SK-N-MC (cell line): ENCODE measurements around the gene OSBPL5.

Experiments used
- DNase-seq: peaks from one replicate; pipeline ENCODE4 v3.0.0-alpha.2; 2011; ENCODE audit warnings: low read depth, low spot score
- H3K27ac ChIP-seq: fragments of 200-600 bp; sonication (generic); 2 replicates; pipeline ENCODE4 v1.5.1; 2016; ENCODE audit warnings: mixed run types
- H3K36me3 ChIP-seq: fragments of 200-600 bp; sonication (generic); 2 replicates; pipeline ENCODE4 v1.6.1; 2017; ENCODE audit warnings: antibody characterized with exemption, low read length, mixed read lengths; ENCODE audit not compliant: insufficient read depth
- H3K4me3 ChIP-seq: fragments of 200-600 bp; sonication (generic); 2 replicates; pipeline ENCODE4 v1.5.1; 2016
- H3K9ac ChIP-seq: fragments of 200-600 bp; sonication (generic); 2 replicates; pipeline ENCODE4 v1.8.0; 2017; ENCODE audit warnings: mixed run types, mixed read lengths; ENCODE audit not compliant: insufficient read length
- H3K9me3 ChIP-seq: fragments of 200-600 bp; sonication (generic); 2 replicates; pipeline ENCODE4 v1.6.1; 2017; ENCODE audit warnings: low read depth, mild to moderate bottlenecking, antibody characterized with exemption, low read length, moderate library complexity, mixed read lengths
- EZH2 ChIP-seq: fragments of 200-600 bp; sonication (generic); IDR thresholded peaks from one replicate; pipeline ENCODE4 v1.6.1; 2017; ENCODE audit warnings: antibody characterized with exemption
- FOXP2 ChIP-seq: optimal IDR thresholded peaks from 2 replicates; pipeline ENCODE3; 2011; ENCODE audit warnings: mild to moderate bottlenecking, moderate library complexity; ENCODE audit not compliant: insufficient read depth; ENCODE audit errors: extremely low read length, control extremely low read depth
- POLR2AphosphoS5 ChIP-seq: IDR thresholded peaks from 2 replicates; pipeline ENCODE4 v1.6.1; 2012; ENCODE audit warnings: mild to moderate bottlenecking, low read depth, low read length, borderline replicate concordance

Gene OSBPL5

DNA sequence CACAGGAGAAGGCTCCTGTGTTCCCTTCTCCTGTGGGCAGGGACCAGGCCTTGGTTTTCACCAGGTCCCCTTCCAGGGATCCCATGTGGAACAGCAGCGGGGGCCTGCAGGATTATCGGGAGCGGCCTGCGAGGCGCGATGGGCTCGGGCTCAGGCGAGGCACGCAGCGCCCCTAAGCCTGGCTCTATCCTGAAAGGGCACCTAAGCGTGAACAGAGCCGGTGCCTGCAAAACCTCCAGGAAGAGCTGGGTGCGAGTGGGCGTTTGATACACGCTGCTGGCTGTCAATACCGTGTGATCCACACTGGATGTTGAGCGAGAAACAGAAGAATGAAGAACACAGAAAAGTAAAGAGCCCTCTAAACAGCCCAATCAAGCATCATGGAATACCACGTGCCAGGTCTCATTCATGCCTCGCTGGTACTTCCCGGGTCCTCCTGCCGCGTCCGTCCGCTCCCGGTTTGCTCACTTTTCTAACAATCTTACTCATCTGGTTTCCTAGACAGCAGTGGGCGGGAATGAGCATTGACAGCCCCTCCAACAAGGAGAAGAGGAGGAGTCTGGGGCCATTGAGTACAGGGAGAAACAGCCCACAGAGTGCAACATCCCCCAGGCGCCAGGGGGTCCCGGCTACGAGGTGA, 12.5 kb downstream of the OSBPL5 start:
- Histone ChIP-seq H3K27ac (no peak overlapping the region), H3K9me3 (no peaks in the 10 kb centered on the region), H3K36me3 (no peaks in the 10 kb centered on the region), H3K4me3 (no peak overlapping the region), H3K9ac (no peak overlapping the region)
- TF ChIP-seq FOXP2: no peak
- no peak for DNase-seq

DNA sequence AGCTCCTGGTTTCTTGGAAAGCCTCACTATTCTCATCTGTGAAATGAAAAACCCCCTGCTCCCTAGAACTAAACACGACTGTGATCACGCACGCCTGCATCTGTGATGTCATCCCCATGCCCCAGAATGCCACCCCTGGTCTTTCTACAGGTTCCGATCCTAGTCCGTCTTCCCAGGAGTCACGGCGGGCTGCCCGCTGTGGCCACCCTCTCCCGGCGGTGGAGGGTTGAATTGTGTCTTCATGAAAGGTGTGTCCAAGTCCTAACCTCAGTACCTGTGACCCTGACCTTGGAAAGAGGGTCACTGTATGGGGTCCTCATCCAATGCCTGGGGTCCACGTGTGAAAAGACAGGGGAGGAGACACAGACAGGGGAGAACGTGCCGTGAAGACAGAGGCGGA, 14.4 kb downstream of the OSBPL5 start:
- no peak for TF ChIP-seq FOXP2
- TF ChIP-seq POLR2AphosphoS5: no peak
- no peak for TF ChIP-seq EZH2
- no peak overlapping the region for H3K9ac ChIP-seq
- no peak overlapping the region for H3K4me3 ChIP-seq
- H3K27ac ChIP-seq: no peak overlapping the region
- H3K9me3 ChIP-seq: no peaks in the 10 kb centered on the region
- no peak for DNase-seq
- H3K36me3 ChIP-seq: no peaks in the 10 kb centered on the region

DNA sequence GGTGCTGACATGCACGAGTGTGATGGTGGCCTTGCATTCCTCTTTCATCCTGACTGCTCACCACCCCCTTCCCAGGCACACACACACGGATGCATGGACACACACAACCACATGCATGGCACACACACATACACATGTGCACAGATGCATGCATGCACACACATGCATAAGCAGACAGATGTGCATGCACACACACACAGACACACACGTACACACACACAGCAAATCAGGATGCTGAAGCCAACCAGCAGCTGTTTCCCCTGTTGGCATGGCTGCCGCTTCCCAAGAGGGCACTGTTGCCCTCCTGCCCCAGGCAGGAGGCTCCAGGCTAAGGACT, 15.3 kb downstream of the OSBPL5 start:
- Histone ChIP-seq H3K36me3 (no peaks in the 10 kb centered on the region), H3K9me3 (no peaks in the 10 kb centered on the region), H3K4me3 (no peak overlapping the region), H3K9ac (no peak overlapping the region), H3K27ac (no peak overlapping the region)
- no peak for TF ChIP-seq EZH2
- DNase-seq: no peak

DNA sequence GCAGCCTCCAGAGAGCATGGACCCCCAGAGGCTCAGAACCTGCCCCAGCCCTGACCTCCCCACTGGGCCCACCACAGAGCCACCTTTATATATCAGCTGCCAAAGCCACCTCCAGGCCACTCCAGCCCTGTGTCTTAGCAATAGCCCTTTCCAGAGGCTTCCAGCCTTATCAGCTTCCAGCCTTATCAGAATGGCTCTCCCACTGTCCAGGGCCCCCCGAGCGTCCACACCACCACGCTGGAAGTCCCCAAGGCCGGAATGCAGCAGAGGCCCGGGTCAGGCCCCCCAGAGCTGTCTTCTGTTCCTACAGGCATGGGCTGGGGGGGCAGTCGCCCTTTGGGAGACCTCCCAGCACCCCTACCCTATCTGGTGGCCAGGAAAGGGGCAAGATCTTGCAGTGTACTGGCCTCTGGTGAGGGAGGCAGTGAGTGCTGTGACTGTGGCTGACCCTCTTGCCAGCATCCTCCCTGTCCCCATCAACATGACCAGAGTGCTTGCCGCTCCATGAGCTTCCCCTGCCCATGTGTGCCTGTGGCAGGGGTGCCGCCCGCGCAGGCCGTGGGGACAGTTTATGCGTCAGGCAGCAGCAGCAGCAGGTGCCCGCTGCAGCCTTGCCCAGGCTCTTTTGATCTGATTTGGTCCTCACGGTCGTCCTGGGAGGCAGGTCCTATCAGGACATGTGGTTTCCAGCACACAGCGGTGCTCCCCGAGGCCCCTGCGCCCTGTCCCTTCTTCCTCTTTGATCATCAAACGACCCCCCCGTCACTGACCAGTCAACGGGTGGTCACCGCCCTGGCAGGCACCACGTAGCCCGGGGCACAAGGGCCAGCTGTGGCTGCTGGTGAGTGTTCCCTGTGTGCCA, 15.9 kb downstream of the OSBPL5 start:
- no peak for DNase-seq
- no peak overlapping the region for H3K9ac ChIP-seq
- TF ChIP-seq FOXP2 (no peak), EZH2 (no peak), POLR2AphosphoS5 (no peak)
- H3K36me3 ChIP-seq: no peaks in the 10 kb centered on the region
- no peak overlapping the region for H3K27ac ChIP-seq
- H3K4me3 ChIP-seq: no peak overlapping the region
- no peaks in the 10 kb centered on the region for H3K9me3 ChIP-seq

DNA sequence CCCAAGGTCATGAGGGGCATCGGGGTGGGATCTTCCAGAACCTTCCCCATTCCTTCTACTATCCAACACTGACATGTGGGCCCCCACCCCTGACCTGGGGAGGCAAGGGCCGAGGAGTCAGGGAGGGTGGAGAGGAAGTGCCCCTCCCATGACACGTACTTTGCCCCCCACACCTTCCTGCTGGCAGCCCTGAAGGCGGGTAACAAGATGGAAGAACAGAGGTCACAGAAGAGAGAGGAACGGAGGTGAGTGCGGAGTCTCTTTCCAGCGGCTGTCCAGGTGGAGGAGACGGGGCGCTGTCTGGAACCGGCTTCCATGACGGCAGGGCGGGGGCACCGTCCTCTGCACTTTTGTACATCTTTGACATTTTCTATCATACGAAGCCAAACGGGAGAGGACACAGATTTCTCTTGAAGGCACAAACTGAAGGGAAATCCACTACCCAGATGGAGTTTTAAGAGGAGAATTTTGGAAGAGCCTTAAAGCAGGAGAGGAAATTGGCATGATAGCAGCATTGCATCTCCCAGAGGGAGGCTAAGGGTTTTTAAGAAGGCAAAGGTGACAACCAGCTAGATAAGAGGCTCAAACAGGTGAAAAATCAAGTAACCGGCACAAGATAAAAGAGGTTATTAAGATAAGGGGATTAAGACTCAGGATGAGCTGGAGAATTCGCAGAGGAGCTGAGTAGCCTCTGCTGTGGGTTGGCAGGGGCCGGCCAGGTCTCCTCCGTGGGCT, 16.7 kb downstream of the OSBPL5 start:
- H3K9ac ChIP-seq: no peak overlapping the region
- H3K9me3 ChIP-seq: no peaks in the 10 kb centered on the region
- H3K36me3 ChIP-seq: no peaks in the 10 kb centered on the region

DNA sequence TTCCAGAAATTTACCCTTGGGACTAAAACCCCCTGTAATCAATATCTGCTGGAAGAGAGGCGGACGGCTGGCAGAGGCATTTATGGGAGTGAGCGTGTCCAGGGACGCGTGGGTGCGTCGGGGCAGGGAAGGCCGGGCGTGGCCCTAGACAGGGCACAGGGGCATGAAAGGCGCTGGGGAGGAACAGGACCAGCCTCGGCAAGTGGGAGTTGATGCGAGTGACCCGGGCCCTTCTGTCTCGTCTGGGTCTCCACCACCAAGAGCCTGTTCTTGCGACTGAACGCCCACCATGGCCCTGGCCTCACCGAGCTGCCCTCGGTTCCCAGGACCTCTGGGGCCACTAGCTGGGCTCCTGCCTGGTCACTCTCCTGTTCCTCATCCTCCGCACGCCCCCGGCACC, 17.5 kb downstream of the OSBPL5 start:
- no peaks in the 10 kb centered on the region for H3K36me3 ChIP-seq
- H3K9ac ChIP-seq: no peak overlapping the region
- no peak for TF ChIP-seq POLR2AphosphoS5
- no peak for DNase-seq
- H3K4me3 ChIP-seq: no peak overlapping the region
- no peaks in the 10 kb centered on the region for H3K9me3 ChIP-seq
- no peak overlapping the region for H3K27ac ChIP-seq

More for the DNA sequence above, 16.7 kb downstream of the OSBPL5 start:
- DNase-seq: no peak
- TF ChIP-seq POLR2AphosphoS5 (no peak), EZH2 (no peak), FOXP2 (no peak)
- no peak overlapping the region for H3K4me3 ChIP-seq
- no peak overlapping the region for H3K27ac ChIP-seq

DNA sequence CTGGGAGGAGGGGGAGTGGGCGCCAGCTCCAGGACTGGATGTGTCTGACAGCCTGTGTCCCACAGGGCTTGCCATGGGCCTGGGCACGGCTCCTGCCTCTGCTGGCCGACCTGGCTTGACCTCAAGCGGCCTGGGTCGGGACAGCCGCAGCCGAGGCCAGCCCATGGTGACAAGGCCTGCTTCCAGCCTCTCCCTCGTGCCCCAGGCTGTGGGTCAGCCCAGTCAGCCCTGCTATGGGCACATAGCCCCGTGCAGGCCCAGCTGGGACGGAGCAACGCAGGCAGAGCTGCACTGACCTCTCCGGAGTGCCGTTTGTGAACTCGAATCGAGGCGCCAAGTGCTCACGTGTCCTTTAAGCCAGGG, 17.9 kb downstream of the OSBPL5 start:
- Histone ChIP-seq H3K4me3 (no peak overlapping the region), H3K36me3 (no peaks in the 10 kb centered on the region)
- DNase-seq: no peak

DNA sequence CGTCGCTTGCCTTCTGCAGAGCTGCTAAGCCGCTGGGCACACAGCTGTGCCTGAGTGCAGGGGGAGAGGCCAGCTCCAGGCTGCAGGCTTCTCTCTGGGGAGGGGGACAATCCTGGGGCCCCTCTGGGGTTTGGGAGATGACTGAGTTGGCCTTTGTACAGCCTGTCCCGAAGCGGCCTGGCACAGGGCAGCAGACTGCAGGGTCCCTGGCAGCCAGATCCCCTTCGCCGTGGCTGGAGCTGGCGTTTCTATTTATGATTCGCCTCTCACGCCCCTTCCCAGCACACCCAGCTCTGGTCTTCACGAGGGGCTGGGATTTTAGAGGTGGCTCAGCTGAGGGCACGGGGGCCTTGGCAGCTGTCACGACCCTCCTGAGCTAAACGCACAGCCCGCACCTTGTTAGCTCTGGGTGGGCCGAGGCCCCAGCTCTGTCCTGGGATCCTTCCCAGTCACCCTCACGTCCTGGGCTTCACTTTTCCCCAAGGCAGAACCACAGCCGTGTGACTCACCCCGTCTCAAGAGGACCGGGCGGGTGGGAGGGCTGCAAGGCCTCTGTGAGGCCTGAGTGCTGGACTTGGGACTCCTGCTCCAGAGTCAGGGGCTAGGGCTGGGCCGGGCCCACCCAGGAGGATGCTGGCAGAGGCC, 18.4 kb downstream of the OSBPL5 start:
- no peak overlapping the region for H3K9ac ChIP-seq
- no peaks in the 10 kb centered on the region for H3K9me3 ChIP-seq
- no peak overlapping the region for H3K27ac ChIP-seq
- no peak for TF ChIP-seq POLR2AphosphoS5
- no peak for TF ChIP-seq EZH2
- TF ChIP-seq FOXP2: no peak
- no peaks in the 10 kb centered on the region for H3K36me3 ChIP-seq
- H3K4me3 ChIP-seq: no peak overlapping the region
- DNase-seq: no peak

More for the DNA sequence above, 17.9 kb downstream of the OSBPL5 start:
- Histone ChIP-seq H3K9ac (no peak overlapping the region), H3K27ac (no peak overlapping the region), H3K9me3 (no peaks in the 10 kb centered on the region)
- TF ChIP-seq POLR2AphosphoS5 (no peak), EZH2 (no peak), FOXP2 (no peak)
